ENCODE data around the gene FAM170B. TPM values are rescaled to one million over a fixed set of nuclear protein-coding genes. Genes with fewer than 3 reads are reported as not detected.

FAM170B gene
- total and polyA plus RNA-seq, 3 donors from 2014 or later = 1.2 to 11.7 (median 10.5) TPM

DNA sequence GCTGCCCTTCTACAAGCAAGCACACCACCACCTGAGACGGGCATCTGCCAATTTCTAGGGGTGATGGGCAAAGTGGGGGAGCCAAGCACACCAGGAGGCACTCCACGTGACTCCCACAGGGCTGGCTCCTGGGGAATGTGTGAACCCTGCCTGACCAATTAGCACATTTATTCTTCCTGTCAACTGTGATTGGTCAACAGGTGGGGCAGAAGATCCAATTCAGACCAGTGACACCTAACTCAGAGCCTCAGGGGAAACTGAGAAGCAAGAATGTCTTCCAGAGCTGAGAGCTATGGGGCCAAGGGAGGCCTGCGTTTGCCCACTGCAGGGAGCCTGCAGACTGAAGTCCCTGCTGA lies 38.9 kb upstream of the FAM170B start:
- TF ChIP-seq, protein P1, sequence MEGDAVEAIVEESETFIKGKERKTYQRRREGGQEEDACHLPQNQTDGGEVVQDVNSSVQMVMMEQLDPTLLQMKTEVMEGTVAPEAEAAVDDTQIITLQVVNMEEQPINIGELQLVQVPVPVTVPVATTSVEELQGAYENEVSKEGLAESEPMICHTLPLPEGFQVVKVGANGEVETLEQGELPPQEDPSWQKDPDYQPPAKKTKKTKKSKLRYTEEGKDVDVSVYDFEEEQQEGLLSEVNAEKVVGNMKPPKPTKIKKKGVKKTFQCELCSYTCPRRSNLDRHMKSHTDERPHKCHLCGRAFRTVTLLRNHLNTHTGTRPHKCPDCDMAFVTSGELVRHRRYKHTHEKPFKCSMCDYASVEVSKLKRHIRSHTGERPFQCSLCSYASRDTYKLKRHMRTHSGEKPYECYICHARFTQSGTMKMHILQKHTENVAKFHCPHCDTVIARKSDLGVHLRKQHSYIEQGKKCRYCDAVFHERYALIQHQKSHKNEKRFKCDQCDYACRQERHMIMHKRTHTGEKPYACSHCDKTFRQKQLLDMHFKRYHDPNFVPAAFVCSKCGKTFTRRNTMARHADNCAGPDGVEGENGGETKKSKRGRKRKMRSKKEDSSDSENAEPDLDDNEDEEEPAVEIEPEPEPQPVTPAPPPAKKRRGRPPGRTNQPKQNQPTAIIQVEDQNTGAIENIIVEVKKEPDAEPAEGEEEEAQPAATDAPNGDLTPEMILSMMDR (IDR thresholded peaks at IDR 0.05) = no peak
- TF ChIP-seq POLR2A (IDR thresholded peaks at IDR 0.05) = no peak
- WGBS, 2 donors = 94 to 100% methylated on average over 1 to 3 of the region's 3 CpGs
- intact Hi-C loops (cut with DNase I; ENCODE audit: low total_unique reads) = no loop called here
- DNase-seq = no peak
- H3K27me3 ChIP-seq = no peaks in the 10 kb centered on the region
- H3K4me3 ChIP-seq = no peak overlapping the region
- H3K4me1 ChIP-seq = no peaks in the 10 kb centered on the region
- no peaks in the 10 kb centered on the region for H3K36me3 ChIP-seq (ENCODE audit: low read depth, missing control alignments)
- H3K9me3 ChIP-seq = no peaks in the 10 kb centered on the region
- H3K27ac ChIP-seq = no peak overlapping the region

DNA sequence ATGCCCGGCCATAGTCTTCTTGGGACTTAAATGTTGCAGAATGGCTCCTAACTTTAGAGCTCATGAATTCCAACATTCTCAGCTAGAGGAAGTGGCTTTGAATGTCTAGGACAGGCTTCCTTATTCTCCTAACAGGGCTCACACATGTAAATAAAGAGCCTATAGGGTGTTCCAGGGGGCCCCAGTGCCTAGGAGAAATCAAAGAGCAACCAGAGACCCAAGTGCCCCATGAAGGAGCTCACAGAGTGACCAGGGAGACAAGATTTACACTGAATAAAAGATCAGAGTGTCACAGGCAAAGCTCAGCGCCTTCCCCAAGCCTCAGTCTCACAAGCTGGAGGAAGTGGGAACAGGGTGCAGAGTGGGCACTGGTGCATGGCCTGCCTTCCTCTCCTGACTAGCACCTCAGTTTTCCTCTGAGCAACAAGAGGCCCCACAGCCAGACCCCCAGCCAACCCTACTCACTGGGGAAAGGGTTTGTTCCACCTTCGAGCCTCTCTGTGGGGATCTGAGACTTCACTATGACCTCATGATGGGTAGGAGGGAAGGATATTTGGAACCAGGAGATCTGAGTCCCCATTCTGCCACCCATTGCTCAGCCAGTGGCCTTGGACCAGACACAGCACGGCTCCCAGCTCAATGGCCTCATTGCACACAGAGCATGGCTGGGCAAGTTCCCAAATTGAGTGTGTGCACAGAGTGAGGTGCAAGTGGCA lies 38.4 kb upstream of the FAM170B start:
- Histone ChIP-seq H3K27me3 (no peaks in the 10 kb centered on the region), H3K36me3 (ENCODE audit: low read depth, missing control alignments) (no peaks in the 10 kb centered on the region), H3K4me3 (no peak overlapping the region), H3K27ac (no peak overlapping the region), H3K9me3 (no peaks in the 10 kb centered on the region), H3K4me1 (no peaks in the 10 kb centered on the region)
- intact Hi-C loops (cut with DNase I; ENCODE audit: low total_unique reads) = no loop called here
- 91 to 93% methylated on average over 3 to 4 of the region's 4 CpGs for WGBS, 2 donors
- no peak for TF ChIP-seq POLR2A (IDR thresholded peaks at IDR 0.05)
- TF ChIP-seq, protein P1 (IDR thresholded peaks at IDR 0.05) = no peak
- no peak for DNase-seq

DNA sequence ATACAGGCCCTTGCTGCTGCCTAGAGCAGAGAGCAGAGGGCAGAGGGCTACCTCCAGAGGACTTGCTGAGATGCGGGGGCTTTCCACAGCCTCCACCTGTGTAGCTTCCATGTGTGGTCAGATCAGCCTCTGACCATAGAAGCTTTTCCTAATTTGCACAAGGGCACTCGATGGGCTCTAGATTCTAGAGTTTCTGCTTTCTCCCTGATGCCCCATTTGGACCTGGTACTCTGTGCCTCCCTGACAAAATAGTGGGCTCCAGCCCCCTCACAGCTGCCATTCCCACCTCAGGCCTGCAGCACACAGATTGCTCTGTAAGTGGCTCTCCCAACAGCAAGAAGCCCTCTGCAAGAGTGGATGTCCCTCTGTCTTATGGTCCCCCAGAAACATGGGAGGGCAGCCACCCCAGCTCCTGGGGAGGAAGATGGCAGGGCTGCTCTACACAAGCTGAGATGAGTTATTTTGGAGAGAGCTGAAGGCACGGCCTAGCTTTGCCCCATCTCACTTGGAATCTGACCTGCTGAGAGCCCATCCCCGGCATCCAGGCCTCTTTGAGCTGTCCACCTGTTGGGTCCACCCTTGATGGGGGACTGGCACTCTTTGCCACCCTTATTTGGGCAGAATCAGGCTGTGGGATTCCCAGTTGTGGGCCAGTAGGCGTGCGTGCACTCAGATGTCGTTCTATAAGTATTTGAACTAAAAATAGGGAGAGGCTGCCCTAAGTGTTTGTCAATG lies 37.7 kb upstream of the FAM170B start:
- intact Hi-C loops (cut with DNase I; ENCODE audit: low total_unique reads) = no loop called here
- Histone ChIP-seq H3K4me1 (no peaks in the 10 kb centered on the region), H3K36me3 (ENCODE audit: low read depth, missing control alignments) (no peaks in the 10 kb centered on the region), H3K27me3 (no peaks in the 10 kb centered on the region), H3K4me3 (no peak overlapping the region), H3K27ac (no peak overlapping the region), H3K9me3 (no peaks in the 10 kb centered on the region)
- DNase-seq = no peak
- WGBS, 2 donors = 77 to 92% methylated on average over 5 to 7 of the region's 7 CpGs
- TF ChIP-seq POLR2A (IDR thresholded peaks at IDR 0.05) = no peak
- TF ChIP-seq, protein P1 (IDR thresholded peaks at IDR 0.05) = no peak

DNA sequence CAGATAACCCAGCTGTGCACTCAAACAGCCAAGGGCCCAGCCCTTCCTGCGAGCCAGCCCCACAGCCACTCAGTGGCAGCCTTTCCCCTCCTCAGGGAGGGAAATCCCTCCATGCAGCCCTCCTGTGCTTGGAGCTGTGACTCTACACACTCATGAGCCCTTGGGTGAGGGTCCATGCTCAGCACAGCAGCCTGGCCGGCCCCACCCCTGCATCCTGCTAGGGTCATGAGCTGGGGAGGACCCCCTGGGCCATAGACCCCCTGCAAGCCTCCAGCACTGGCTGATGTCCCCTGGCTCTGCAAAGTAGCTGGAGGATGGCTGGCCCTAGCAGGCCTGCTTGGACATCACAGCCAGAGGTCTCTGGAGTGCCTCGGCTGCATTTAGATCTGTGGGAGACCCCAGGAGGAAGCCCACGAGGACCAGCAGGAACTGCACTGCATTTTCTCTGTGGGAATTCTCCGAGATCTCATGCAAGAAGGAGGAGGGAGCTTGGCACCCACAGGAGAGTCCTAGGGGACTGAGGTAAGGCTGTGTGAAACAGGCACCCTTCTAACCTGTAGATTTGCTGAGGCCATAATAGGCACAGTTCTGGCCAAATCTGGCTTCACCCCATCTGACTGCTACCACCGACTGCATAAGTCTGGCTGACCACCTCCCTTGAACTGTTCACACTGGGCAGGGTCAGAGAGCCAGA lies 37.0 kb upstream of the FAM170B start:
- Histone ChIP-seq H3K9me3 (no peaks in the 10 kb centered on the region), H3K4me1 (no peaks in the 10 kb centered on the region), H3K4me3 (no peak overlapping the region), H3K27ac (no peak overlapping the region), H3K36me3 (ENCODE audit: low read depth, missing control alignments) (no peaks in the 10 kb centered on the region), H3K27me3 (no peaks in the 10 kb centered on the region)
- DNase-seq = no peak
- 71 to 78% methylated on average over 5 to 6 of the region's 6 CpGs for WGBS, 2 donors
- intact Hi-C loops (cut with DNase I; ENCODE audit: low total_unique reads) = no loop called here
- TF ChIP-seq, protein P1 (IDR thresholded peaks at IDR 0.05) = no peak
- TF ChIP-seq POLR2A (IDR thresholded peaks at IDR 0.05) = no peak

All from testis (tissue), 3 donors.